NCI-H748 (cell line): ENCODE measurements around the gene TRMT61A.

Experiments used
- DNase-seq: peaks from one replicate; lab custom pipeline; 2025; ENCODE audit not compliant: unreplicated experiment; lab: John Stamatoyannopoulos, UW

TRMT61A gene

GRCh38 chr14:103528587-103529382, at the start of gene TRMT61A:
TRMT61A (plus strand) TSS chr14:103529196; CDS start chr14:103529979, 783 bp downstream.
- DNase-seq = peak; percentile 96

GRCh38 chr14:103480595-103480994, 48.4 kb upstream of the TRMT61A start:
- DNase-seq = no peak

- no peak for DNase-seq
These were observed 45.4 kb upstream of the TRMT61A start for GRCh38 chr14:103483600-103483999.

GRCh38 chr14:103485504-103485903, 43.5 kb upstream of the TRMT61A start:
- DNase-seq = no peak

GRCh38 chr14:103488071-103488470, 40.9 kb upstream of the TRMT61A start:
- DNase-seq = no peak

GRCh38 chr14:103488960-103489359, 40.0 kb upstream of the TRMT61A start:
- DNase-seq = no peak

GRCh38 chr14:103489621-103490020, 39.4 kb upstream of the TRMT61A start:
- DNase-seq = no peak

GRCh38 chr14:103491691-103492090, 37.3 kb upstream of the TRMT61A start:
- DNase-seq = no peak

GRCh38 chr14:103492156-103492925, 36.7 kb upstream of the TRMT61A start:
- no peak for DNase-seq

- no peak for DNase-seq
These were observed 33.1 kb upstream of the TRMT61A start for GRCh38 chr14:103495854-103496253.

GRCh38 chr14:103496776-103497175, 32.2 kb upstream of the TRMT61A start:
- no peak for DNase-seq

- no peak for DNase-seq
These were observed 29.3 kb upstream of the TRMT61A start for GRCh38 chr14:103499709-103500108.

GRCh38 chr14:103500148-103500990, 28.6 kb upstream of the TRMT61A start:
- DNase-seq = peak; percentile 87

GRCh38 chr14:103501041-103501870, 27.7 kb upstream of the TRMT61A start:
- no peak for DNase-seq

GRCh38 chr14:103501921-103502669, 26.9 kb upstream of the TRMT61A start:
- DNase-seq = no peak

- DNase-seq = no peak
These were observed 26.1 kb upstream of the TRMT61A start for GRCh38 chr14:103502877-103503276.

- DNase-seq = no peak
These were observed 25.7 kb upstream of the TRMT61A start for GRCh38 chr14:103503296-103503695.

- DNase-seq = no peak
These were observed 23.9 kb upstream of the TRMT61A start for GRCh38 chr14:103504991-103505565.

GRCh38 chr14:103507751-103508150, 21.2 kb upstream of the TRMT61A start:
- DNase-seq = no peak
